K562 (cell line): Measurements from ENCODE around the gene APCDD1L. TPM values are rescaled to one million over a fixed set of nuclear protein-coding genes. Genes with fewer than 3 reads are reported as not detected.

Experiments used
- ATAC-seq: fragments of 200-7000 bp; cut with Tn5 transposase; 3 replicates; pipeline ENCODE4 v1.9.1; 2020; ENCODE audit warnings: moderate library complexity
- BruUV-seq: library from RNA; stranded (reverse); fragments of 400-500 nt; replicated peaks from 2 replicates; lab custom pipeline; 2021; lab: Mats Ljungman, UMichigan
- CTCF ChIA-PET: fragments of 300-600 bp; formaldehyde crosslinking; extraction: SDS; loops from one replicate; lab custom pipeline; 2021; ENCODE audit warnings: low intra/inter-chr PET ratio; lab: Yijun Ruan, JAX
- POLR2A ChIA-PET: fragments of 300-600, 350-650 bp; sonication (Branson Sonifier 250); formaldehyde crosslinking; extraction: SDS; loops from one replicate; lab custom pipeline; 2021; ENCODE audit warnings: antibody characterized with exemption, inconsistent platforms; lab: Yijun Ruan, JAX
- DNase-seq, 4 experiments: peaks; one replicate each; pipeline versions ENCODE4 v3.0.0 to v3.0.0-alpha.2; 2011 to 2018; ENCODE audit warnings: low spot score in 3 of 4, mixed read lengths in 3 of 4; ENCODE audit errors: extremely low read depth in 1 of 4
- FAIRE-seq: peaks from 2 replicates; lab custom pipeline; 2011; peaks lifted over from hg19 to GRCh38; lab: Jason Lieb, UNC
- H2AFZ ChIP-seq: 2 replicates; pipeline ENCODE4 v1.6.0; 2011; ENCODE audit warnings: low read depth, low read length, control low read depth, inconsistent platforms
- H3K27ac ChIP-seq: fragments of 200-600 bp; 3 replicates; pipeline ENCODE4 v1.8.0; 2011; ENCODE audit warnings: low read depth, mild to moderate bottlenecking, control low read depth, inconsistent platforms, low read length, moderate library complexity, mixed read lengths; ENCODE audit errors: extremely low read depth
- H3K27me3 ChIP-seq, 2 experiments: fragments of 300-600 bp in 1 of 2; 2 replicates in 1 of 2; 3 replicates in 1 of 2; pipeline versions ENCODE4 v1.6.0 to v1.8.0; 2011; ENCODE audit warnings: inconsistent platforms in 2 of 2, low read length in 2 of 2, mild to moderate bottlenecking in 1 of 2, mixed read lengths in 1 of 2, moderate library complexity in 1 of 2; ENCODE audit not compliant: control insufficient read depth in 2 of 2, insufficient read depth in 2 of 2
- H3K36me3 ChIP-seq: fragments of 300-600 bp; 3 replicates; pipeline ENCODE4 v1.8.0; 2011; ENCODE audit warnings: mild to moderate bottlenecking, low read length, inconsistent platforms; ENCODE audit not compliant: control insufficient read depth, insufficient read depth
- H3K4me1 ChIP-seq, 2 experiments: fragments of 200-600 bp in 1 of 2; replicated peaks in 1 of 2; 2 replicates in 1 of 2; 3 replicates in 1 of 2; pipeline versions ENCODE4 v1.5.1 to v1.8.0; 2011; ENCODE audit warnings: inconsistent platforms in 2 of 2, low read length in 2 of 2, mild to moderate bottlenecking in 1 of 2, mixed read lengths in 1 of 2, moderate library complexity in 1 of 2; ENCODE audit not compliant: control insufficient read depth in 2 of 2, insufficient read depth in 2 of 2
- H3K4me2 ChIP-seq: 2 replicates; pipeline ENCODE4 v1.6.1; 2011; ENCODE audit warnings: low read length, control low read depth, inconsistent platforms, mixed read lengths; ENCODE audit not compliant: insufficient read depth
- H3K4me3 ChIP-seq: fragments of 200-600 bp; sonication (generic), shearing (Covaris generic); 2 replicates; pipeline ENCODE4 v1.5.1; 2016; ENCODE audit warnings: control low read depth, inconsistent platforms
- H3K79me2 ChIP-seq: fragments of 200-600 bp; 3 replicates; pipeline ENCODE4 v1.8.0; 2011; ENCODE audit warnings: low read length, inconsistent platforms; ENCODE audit not compliant: control insufficient read depth, insufficient read depth
- H3K9ac ChIP-seq, 2 experiments: 2 replicates each; pipeline versions ENCODE4 v1.6.0 to v1.6.1; 2011; ENCODE audit warnings: low read depth in 2 of 2, low read length in 2 of 2, control low read depth in 1 of 2, inconsistent platforms in 1 of 2, mild to moderate bottlenecking in 1 of 2, mixed read lengths in 1 of 2; ENCODE audit not compliant: insufficient read depth in 1 of 2
- H3K9me1 ChIP-seq: one replicate; pipeline ENCODE4 v1.6.0; 2011; ENCODE audit warnings: inconsistent platforms, mild to moderate bottlenecking, low read length, moderate library complexity; ENCODE audit not compliant: control insufficient read depth, insufficient read depth
- H3K9me3 ChIP-seq: replicated peaks from 2 replicates; pipeline ENCODE4 v1.5.1; 2011; ENCODE audit warnings: low read depth, low read length, inconsistent platforms; ENCODE audit not compliant: control insufficient read depth, insufficient read depth
- H4K20me1 ChIP-seq: replicated peaks from 2 replicates; pipeline ENCODE4 v1.6.1; 2011; ENCODE audit warnings: low read length, inconsistent platforms, mixed read lengths; ENCODE audit not compliant: control insufficient read depth, insufficient read depth
- CEBPG ChIP-seq, 3 experiments: fragments of 200-800 bp in 1 of 3; sonication (Bioruptor generic) in 1 of 3; sonication (generic) in 1 of 3; formaldehyde crosslinking in 1 of 3; IDR thresholded peaks in 2 of 3; conservative IDR thresholded peaks in 1 of 3; 2 replicates each; pipeline versions ENCODE4 v1.6.1 to v1.8.0; 2016 to 2022; ENCODE audit warnings: missing compliant biosample characterization in 2 of 3, missing genetic modification characterization in 2 of 3, mild to moderate bottlenecking in 1 of 3, missing genetic modification reagents in 1 of 3
- SAP30 ChIP-seq: fragments of 200-600 bp; sonication (generic); IDR thresholded peaks from 2 replicates; pipeline ENCODE4 v1.6.1; 2012; ENCODE audit warnings: borderline replicate concordance, low read depth, mild to moderate bottlenecking, moderate library complexity, low read length, control low read depth, inconsistent platforms; ENCODE audit not compliant: insufficient read depth, poor library complexity, severe bottlenecking
- SREBF1 ChIP-seq: fragments of 150-350 bp; IDR thresholded peaks from 2 replicates; pipeline ENCODE4 v1.6.1; 2014; ENCODE audit warnings: antibody characterized with exemption, low read depth, low read length, borderline replicate concordance
- WGBS: fragments of 100-300 bp; shearing (Covaris generic); methylation state at CpG from one replicate; pipeline ENCODE4 v1.1.6; 2016; ENCODE audit warnings: low coverage, mixed read lengths; ENCODE audit not compliant: insufficient coverage; ENCODE audit errors: missing lambda C conversion rate; 5-methylcytosine and 5-hydroxymethylcytosine counted together
- in situ Hi-C: fragments of 300-500 bp; cut with MboI; formaldehyde crosslinking; loops from 4 replicates; pipeline ENCODE4 v1.15.0; 2018; ENCODE audit warnings: inconsistent platforms, mixed read lengths
- intact Hi-C: fragments of 100-400 bp; cut with micrococcal nuclease; formaldehyde crosslinking; loops from 2 replicates; pipeline ENCODE4 v1.14.2; 2022
- polyA plus RNA-seq, 8 experiments: library from polyadenylated mRNA; depleted of rRNA in 4 of 8; stranded (reverse) in 5 of 8; unstranded in 3 of 8; fragments of >200 nt; fragmentation: Nextera tagmentation in 2 of 8; fragmentation: Illumina TruSeq in 1 of 8; extraction: Ambion mirVana in 2 of 8; extraction: Trizol in 1 of 8; gene quantifications; 2 replicates each; pipeline versions ENCODE4 v1.2.1 to v1.2.3, GENCODE V29; 2011 to 2014; ENCODE audit warnings: inconsistent platforms in 1 of 8, missing spikeins in 1 of 8
- total RNA-seq, 7 experiments: library from RNA; depleted of rRNA in 6 of 7; stranded (reverse); fragments of >200 nt in 6 of 7; fragmentation: Illumina TruSeq in 2 of 7; extraction: Trizol in 2 of 7; gene quantifications; 2 replicates each; pipeline versions ENCODE4 v1.2.1 to v1.2.3, GENCODE V29; 2011 to 2021; ENCODE audit warnings: low replicate concordance in 1 of 7

The APCDD1L gene
- total and polyA plus RNA-seq, 9 of the 15 experiments (the other 6 are each of a cell fraction or from before 2014, with no cell fraction given) = not detected

DNA sequence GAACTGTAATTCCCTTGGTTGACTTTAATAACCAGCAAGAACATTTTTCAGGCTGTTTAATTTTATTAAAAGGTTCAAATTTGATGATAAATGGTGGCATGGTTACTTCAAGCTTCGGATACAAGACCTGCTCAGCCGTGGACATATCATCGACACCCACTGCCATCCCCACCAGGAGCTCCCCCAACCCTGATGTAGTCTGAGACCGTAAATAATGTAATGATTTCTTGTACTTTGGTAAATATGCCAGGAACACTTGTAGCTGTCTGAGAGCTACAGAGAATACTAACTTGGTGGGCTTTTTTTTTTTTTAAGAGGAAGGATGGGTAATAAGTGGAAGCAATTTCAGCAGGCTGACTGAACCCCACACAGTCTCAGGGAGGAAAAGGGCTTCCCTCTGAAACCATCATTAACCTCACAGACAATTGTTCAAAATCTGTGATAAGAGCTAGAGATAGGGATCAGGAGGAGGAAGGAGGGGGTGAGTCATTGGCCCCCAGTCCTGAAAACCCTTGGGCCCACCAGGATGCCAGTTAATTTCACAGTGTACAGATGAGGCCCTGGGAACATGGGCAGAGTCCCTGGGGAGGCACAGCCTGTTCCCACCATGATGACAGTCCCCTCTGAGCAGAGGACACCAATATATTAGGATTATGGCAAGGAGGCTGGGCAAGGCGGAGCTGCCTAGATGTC lies 56.0 kb downstream of the APCDD1L start:
- in situ Hi-C loops (no loop called here), intact Hi-C loops (no loop called here)
- ATAC-seq (no peak), FAIRE-seq (no peak), DNase-seq (no peak)
- no peak overlapping the region for H3K4me3 ChIP-seq
- H4K20me1 ChIP-seq = 0 out of 2 replicates have a peak, but pooled peaks cover 3% of the 10 kb centered on the region
- no peaks in the 10 kb centered on the region for H3K79me2 ChIP-seq
- peaks cover 4% of the 10 kb centered on the region for H3K9me1 ChIP-seq
- H3K9ac ChIP-seq = no peak overlapping the region
- BruUV-seq = no TSS peak
- H3K27me3 ChIP-seq = peaks cover 2 to 4% of the 10 kb centered on the region in 2 experiments; a peak in 2 of 5 replicates
- CTCF ChIA-PET = interaction anchor here (0.8 kb wide), 1 partner anchor 222 kb away, joined by 3 read pairs; no protein-coding TSS in a partner anchor
- H3K27ac ChIP-seq = no peak overlapping the region
- TF ChIP-seq CEBPG (CRISPR knock-in tag; IDR thresholded peaks at IDR 0.05) (no peak), CEBPG (tag; conservative IDR thresholded peaks at IDR 0.05 in 1 of 2, IDR thresholded peaks at IDR 0.05 in 1 of 2) (no peak), SREBF1 (no peak), SAP30 (no peak)
- POLR2A ChIA-PET = interaction anchor here (1.3 kb wide), 1 partner anchor 17 kb away, joined by 4 read pairs; no protein-coding TSS in a partner anchor
- H3K4me1 ChIP-seq = peaks cover 0 to 7% of the 10 kb centered on the region in 2 experiments; a peak in 1 of 5 replicates
- H3K4me2 ChIP-seq = no peak overlapping the region
- H3K36me3 ChIP-seq = no peaks in the 10 kb centered on the region
- no peak overlapping the region for H2AFZ ChIP-seq
- 66% methylated on average over 5 of the region's 5 CpGs for WGBS
- H3K9me3 ChIP-seq = no peaks in the 10 kb centered on the region
